SK-N-MC (cell line): ENCODE data around the gene TADA3.

Experiments
- DNase-seq: peaks from one replicate; pipeline ENCODE4 v3.0.0-alpha.2; 2011; ENCODE audit warnings: low read depth, low spot score
- H3K27ac ChIP-seq: fragments of 200-600 bp; sonication (generic); 2 replicates; pipeline ENCODE4 v1.5.1; 2016; ENCODE audit warnings: mixed run types
- H3K36me3 ChIP-seq: fragments of 200-600 bp; sonication (generic); 2 replicates; pipeline ENCODE4 v1.6.1; 2017; ENCODE audit warnings: antibody characterized with exemption, low read length, mixed read lengths; ENCODE audit not compliant: insufficient read depth
- H3K4me3 ChIP-seq: fragments of 200-600 bp; sonication (generic); 2 replicates; pipeline ENCODE4 v1.5.1; 2016
- H3K9ac ChIP-seq: fragments of 200-600 bp; sonication (generic); 2 replicates; pipeline ENCODE4 v1.8.0; 2017; ENCODE audit warnings: mixed run types, mixed read lengths; ENCODE audit not compliant: insufficient read length
- H3K9me3 ChIP-seq: fragments of 200-600 bp; sonication (generic); 2 replicates; pipeline ENCODE4 v1.6.1; 2017; ENCODE audit warnings: low read depth, mild to moderate bottlenecking, antibody characterized with exemption, low read length, moderate library complexity, mixed read lengths
- EZH2 ChIP-seq: fragments of 200-600 bp; sonication (generic); IDR thresholded peaks from one replicate; pipeline ENCODE4 v1.6.1; 2017; ENCODE audit warnings: antibody characterized with exemption
- FOXP2 ChIP-seq: optimal IDR thresholded peaks from 2 replicates; pipeline ENCODE3; 2011; ENCODE audit warnings: mild to moderate bottlenecking, moderate library complexity; ENCODE audit not compliant: insufficient read depth; ENCODE audit errors: extremely low read length, control extremely low read depth
- POLR2AphosphoS5 ChIP-seq: IDR thresholded peaks from 2 replicates; pipeline ENCODE4 v1.6.1; 2012; ENCODE audit warnings: mild to moderate bottlenecking, low read depth, low read length, borderline replicate concordance

The TADA3 gene

DNA sequence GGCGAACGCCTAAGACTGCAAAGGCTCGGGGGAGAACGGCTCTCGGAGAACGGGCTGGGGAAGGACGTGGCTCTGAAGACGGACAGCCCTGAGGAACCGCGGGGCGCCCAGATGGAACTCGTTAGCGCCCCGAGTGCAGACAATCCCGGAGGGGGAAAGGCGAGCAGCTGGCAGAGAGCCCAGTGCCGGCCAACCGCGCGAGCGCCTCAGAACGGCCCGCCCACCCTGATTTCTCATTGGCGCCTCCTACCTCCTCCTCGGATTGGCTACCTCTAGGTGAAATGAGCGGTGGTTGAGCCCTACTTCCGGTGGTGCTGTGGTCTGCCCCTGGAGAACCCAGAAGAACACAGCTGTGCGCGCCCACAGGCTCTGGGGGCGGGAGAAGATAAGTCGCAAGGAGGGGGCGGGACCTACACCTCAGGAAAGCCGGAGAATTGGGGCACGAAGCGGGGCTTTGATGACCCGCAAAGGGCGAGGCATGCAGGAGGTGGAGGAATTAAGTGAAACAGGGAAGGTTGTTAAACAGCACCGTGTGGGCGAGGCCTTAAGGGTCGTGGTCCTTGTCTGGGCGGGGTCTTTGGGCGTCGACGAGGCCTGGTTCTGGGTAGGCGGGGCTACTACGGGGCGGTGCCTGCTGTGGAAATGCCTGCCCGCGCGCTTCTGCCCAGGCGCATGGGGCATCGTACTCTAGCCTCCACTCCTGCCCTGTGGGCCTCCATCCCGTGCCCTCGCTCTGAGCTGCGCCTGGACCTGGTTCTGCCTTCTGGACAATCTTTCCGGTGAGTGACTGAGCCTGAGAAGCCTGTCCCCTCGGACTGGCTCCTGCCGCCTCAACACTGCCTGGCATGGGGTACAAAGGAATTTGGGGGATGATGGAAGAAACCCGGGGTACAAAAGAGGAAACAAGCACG lies 42.4 kb downstream of the TADA3 start, which contains the start of gene OGG1:
OGG1 (plus strand) TSS at position 308 of the 911 bp plus-strand sequence; CDS start at position 643, 335 bp downstream.
- H3K4me3 ChIP-seq: peak within 1 kb of the TSS; percentile 85
- DNase-seq: peak; percentile 65
- no peaks in the 10 kb centered on the region for H3K9me3 ChIP-seq
- H3K9ac ChIP-seq: peak within 1 kb of the TSS; percentile 73
- peak within 1 kb of the TSS; percentile 78 for H3K27ac ChIP-seq
- peaks cover 5% of the 10 kb centered on the region; the same call in 1 of the 2 replicates for H3K36me3 ChIP-seq
- TF ChIP-seq EZH2: no peak
- no peak for TF ChIP-seq FOXP2
- TF ChIP-seq POLR2AphosphoS5: peak; percentile 57

DNA sequence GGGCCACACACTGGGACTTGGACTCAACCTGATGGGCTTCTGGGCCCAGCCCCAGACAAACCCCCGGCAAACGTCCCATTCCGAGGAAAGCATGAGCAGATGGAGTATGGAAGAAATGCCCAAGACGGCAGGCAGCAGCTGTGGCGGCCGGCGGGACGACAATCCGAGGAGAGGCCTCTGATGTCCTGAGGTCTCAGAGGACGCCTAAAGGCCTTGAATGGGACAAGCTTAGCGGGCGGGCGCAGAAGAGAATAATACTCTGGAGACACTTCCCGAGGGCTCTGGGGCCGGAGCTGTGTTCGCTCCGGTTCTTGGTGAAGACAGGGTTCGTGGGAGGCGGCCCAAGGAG lies 43.0 kb downstream of the TADA3 start:
- H3K9me3 ChIP-seq: no peaks in the 10 kb centered on the region
- H3K9ac ChIP-seq: peak overlapping the region; percentile 55
- peak overlapping the region; percentile 85 for H3K4me3 ChIP-seq
- DNase-seq: no peak
- TF ChIP-seq FOXP2: no peak
- no peak for TF ChIP-seq EZH2
- TF ChIP-seq POLR2AphosphoS5: no peak
- peak overlapping the region; percentile 67 for H3K27ac ChIP-seq
- H3K36me3 ChIP-seq: peaks cover 8% of the 10 kb centered on the region; the same call in 1 of the 2 replicates

DNA sequence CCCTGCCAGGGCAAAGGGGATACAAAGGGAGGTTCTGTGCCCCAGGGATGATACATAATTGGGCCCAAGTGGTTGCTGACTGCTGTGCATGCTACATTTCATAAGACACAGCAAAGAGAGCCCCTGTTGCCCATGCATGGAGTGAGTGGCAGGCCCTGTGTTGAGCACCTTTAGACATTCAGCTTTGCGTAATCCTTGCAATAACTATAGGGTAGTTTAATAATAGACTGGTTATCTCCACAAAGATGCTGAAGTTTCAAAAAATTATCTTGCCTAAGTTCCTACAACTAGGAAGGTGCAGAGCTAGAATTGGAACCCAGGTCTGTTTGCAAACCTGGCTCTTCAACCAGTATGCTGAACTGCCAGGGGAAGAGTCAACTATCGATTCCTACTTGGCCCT lies 44.2 kb downstream of the TADA3 start:
- TF ChIP-seq FOXP2 (no peak), POLR2AphosphoS5 (no peak), EZH2 (no peak)
- no peaks in the 10 kb centered on the region for H3K9me3 ChIP-seq
- peaks cover 14% of the 10 kb centered on the region; the same call in 1 of the 2 replicates for H3K36me3 ChIP-seq
- H3K9ac ChIP-seq: no peak overlapping the region
- H3K4me3 ChIP-seq: no peak overlapping the region
- no peak for DNase-seq
- H3K27ac ChIP-seq: no peak overlapping the region

DNA sequence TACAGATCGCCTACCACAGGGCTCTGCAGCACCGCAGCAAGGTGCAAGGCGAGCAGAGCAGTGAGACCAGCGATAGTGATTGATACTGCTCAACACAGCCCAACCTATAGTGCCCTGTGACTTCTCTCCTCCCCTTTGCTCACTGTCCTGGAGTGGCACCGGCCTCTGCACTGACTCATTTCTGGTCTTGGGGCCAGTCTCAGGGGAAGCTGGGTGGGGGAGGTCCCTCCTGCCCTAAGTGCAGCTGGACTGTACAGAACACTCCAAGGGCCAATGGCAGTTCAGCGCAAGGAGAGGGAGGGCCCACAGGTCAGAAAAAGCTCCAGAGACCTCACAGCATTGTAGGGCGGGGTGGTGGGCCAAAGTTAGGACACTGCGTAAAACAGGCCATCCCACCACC lies 45.0 kb downstream of the TADA3 start:
- Histone ChIP-seq H3K36me3 (peaks cover 22% of the 10 kb centered on the region; the same call in 1 of the 2 replicates), H3K27ac (no peak overlapping the region), H3K9me3 (no peaks in the 10 kb centered on the region), H3K4me3 (no peak overlapping the region), H3K9ac (no peak overlapping the region)
- no peak for DNase-seq
- TF ChIP-seq EZH2 (no peak), POLR2AphosphoS5 (no peak), FOXP2 (no peak)

DNA sequence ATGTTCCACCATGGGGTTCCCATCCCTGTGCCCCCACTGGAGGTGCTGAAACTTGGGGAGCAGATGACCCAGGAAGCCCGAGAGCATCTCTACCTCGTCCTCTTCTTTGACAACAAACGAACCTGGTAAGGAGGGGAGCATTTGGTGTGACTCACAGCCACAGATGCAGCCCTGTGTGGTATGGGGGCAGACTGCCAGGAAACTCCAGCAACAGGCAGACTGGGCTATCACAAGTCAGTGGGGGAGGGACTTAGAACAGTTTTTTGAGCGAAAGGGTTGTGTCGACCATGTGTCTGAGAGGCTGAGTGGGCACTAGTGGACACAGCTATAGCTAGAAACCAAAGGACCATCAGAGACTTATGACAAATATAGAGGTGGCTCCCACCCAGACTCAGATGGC lies 45.9 kb downstream of the TADA3 start:
- Histone ChIP-seq H3K9me3 (no peaks in the 10 kb centered on the region), H3K27ac (no peak overlapping the region), H3K9ac (no peak overlapping the region), H3K4me3 (no peak overlapping the region), H3K36me3 (peaks cover 29% of the 10 kb centered on the region; the same call in 1 of the 2 replicates)
- no peak for DNase-seq
- no peak for TF ChIP-seq POLR2AphosphoS5
- no peak for TF ChIP-seq FOXP2
- TF ChIP-seq EZH2: no peak

DNA sequence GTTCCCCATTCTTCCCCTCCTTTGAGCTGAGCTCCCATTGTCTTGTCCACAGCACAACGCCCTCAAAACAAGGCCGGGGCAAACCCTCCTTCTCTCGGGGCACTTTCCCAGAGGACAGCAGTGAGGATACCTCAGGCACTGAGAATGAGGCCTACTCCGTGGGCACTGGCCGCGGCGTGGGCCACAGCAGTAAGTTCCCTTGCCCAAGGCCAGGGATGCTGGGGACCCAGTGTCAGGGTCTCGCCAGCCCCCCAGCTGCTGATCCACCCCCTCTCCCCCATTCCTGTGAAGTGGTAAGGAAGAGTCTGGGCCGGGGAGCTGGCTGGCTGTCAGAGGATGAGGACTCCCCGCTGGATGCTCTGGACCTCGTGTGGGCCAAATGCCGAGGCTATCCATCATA lies 46.8 kb downstream of the TADA3 start:
- no peak overlapping the region for H3K9ac ChIP-seq
- H3K36me3 ChIP-seq: peaks cover 29% of the 10 kb centered on the region; the same call in 1 of the 2 replicates
- no peak for TF ChIP-seq POLR2AphosphoS5
- no peak for TF ChIP-seq EZH2
- TF ChIP-seq FOXP2: no peak
- H3K9me3 ChIP-seq: no peaks in the 10 kb centered on the region
- no peak overlapping the region for H3K27ac ChIP-seq
- DNase-seq: no peak
- no peak overlapping the region for H3K4me3 ChIP-seq

DNA sequence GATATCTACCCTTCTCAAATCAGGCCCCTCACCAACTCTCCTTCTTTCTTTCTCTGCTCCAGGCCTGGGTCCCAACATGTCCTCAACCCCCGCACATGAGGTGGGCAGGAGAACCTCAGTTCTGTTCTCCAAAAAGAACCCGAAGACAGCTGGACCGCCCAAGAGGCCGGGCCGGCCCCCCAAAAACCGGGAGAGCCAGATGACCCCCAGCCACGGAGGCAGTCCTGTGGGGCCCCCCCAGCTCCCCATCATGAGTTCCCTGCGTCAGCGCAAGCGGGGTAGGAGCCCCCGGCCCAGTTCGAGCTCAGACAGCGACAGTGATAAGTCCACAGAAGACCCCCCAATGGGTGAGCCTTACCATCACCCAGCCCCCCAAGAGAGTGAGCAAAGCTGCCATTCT lies 48.1 kb downstream of the TADA3 start:
- Histone ChIP-seq H3K9ac (no peak overlapping the region), H3K27ac (no peak overlapping the region), H3K9me3 (no peaks in the 10 kb centered on the region), H3K36me3 (peaks cover 37% of the 10 kb centered on the region; the same call in 1 of the 2 replicates), H3K4me3 (no peak overlapping the region)
- TF ChIP-seq FOXP2 (no peak), POLR2AphosphoS5 (no peak), EZH2 (no peak)
- DNase-seq: no peak

DNA sequence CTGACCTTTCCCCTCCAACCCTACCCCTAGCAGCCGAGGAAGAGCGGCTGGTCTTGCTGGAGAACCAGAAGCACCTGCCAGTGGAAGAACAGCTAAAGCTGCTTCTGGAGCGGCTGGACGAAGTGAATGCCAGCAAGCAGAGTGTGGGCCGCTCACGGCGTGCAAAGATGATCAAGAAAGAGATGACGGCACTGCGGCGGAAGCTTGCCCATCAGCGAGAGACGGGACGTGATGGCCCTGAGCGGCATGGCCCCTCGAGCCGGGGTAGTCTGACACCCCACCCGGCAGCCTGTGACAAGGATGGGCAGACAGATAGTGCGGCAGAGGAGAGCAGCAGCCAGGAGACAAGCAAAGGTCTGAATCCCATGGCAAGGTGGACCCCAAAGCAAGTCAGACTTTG lies 48.7 kb downstream of the TADA3 start:
- Histone ChIP-seq H3K4me3 (no peak overlapping the region), H3K36me3 (peaks cover 43% of the 10 kb centered on the region; the same call in 1 of the 2 replicates), H3K9ac (no peak overlapping the region), H3K27ac (no peak overlapping the region), H3K9me3 (no peaks in the 10 kb centered on the region)
- no peak for TF ChIP-seq POLR2AphosphoS5
- no peak for DNase-seq

DNA sequence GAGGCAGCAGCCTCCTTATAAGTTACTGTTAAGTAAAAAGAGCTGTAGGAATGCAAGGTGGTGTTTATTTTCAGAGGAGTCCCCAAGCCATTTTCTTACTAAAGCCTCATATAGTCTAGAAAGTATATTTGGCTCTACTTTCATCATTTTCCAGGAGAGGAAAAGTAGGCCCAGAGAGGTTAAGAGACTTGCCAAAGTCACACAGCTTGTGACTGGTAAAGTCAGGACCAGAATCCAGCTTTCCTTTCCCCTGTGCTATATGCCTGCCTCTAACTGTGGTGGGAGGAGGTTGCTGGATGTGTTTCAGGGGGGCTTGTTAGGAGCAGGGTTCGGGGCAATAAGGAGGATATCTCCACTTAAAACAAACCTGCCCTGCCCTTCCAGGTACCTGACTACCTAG lies 49.7 kb downstream of the TADA3 start:
- no peak for DNase-seq
- Histone ChIP-seq H3K36me3 (peaks cover 48% of the 10 kb centered on the region; the same call in 1 of the 2 replicates), H3K9ac (no peak overlapping the region), H3K27ac (no peak overlapping the region), H3K4me3 (no peak overlapping the region), H3K9me3 (no peaks in the 10 kb centered on the region)
- TF ChIP-seq FOXP2: no peak
- TF ChIP-seq EZH2: no peak
- TF ChIP-seq POLR2AphosphoS5: no peak
